A549 (cell line): ENCODE data around the gene SCRN1. TPM values are rescaled to one million over a fixed set of nuclear protein-coding genes. Genes with fewer than 3 reads are reported as not detected.

Source experiments
- ATAC-seq, 2 experiments: fragments of 200-7000 bp in 1 of 2; fragments of >200 bp in 1 of 2; cut with Nextera tagmentation in 1 of 2; cut with Tn5 transposase in 1 of 2; 3 replicates each; pipeline versions ENCODE4 v1.8.0 to v1.9.1; 2018 to 2020; ENCODE audit warnings: mild to moderate bottlenecking in 1 of 2, moderate library complexity in 1 of 2
- CTCF ChIA-PET: fragments of 300-600 bp; sonication (Branson Sonifier 250); formaldehyde crosslinking; extraction: SDS; loops from one replicate; lab custom pipeline; 2021; ENCODE audit warnings: antibody characterized with exemption, inconsistent platforms; lab: Yijun Ruan, JAX
- POLR2A ChIA-PET: fragments of 350-600 bp; formaldehyde crosslinking; extraction: SDS; loops from one replicate; lab custom pipeline; 2021; ENCODE audit warnings: antibody characterized with exemption, inconsistent platforms; lab: Yijun Ruan, JAX
- DNase-seq, 2 experiments: peaks; one replicate each; pipeline versions ENCODE4 v3.0.0 to v3.0.0-alpha.2; 2011 to 2016; ENCODE audit warnings: low read depth in 1 of 2, low spot score in 1 of 2
- FAIRE-seq: peaks from 2 replicates; lab custom pipeline; 2011; peaks lifted over from hg19 to GRCh38; lab: Jason Lieb, UNC
- H3K27ac ChIP-seq, 2 experiments: fragments of >200 bp; sonication (Bioruptor Twin); formaldehyde crosslinking; 3 replicates each; pipeline ENCODE4 v1.5.1; 2016 to 2017
- H3K4me1 ChIP-seq: fragments of >200 bp; sonication (Bioruptor Twin); formaldehyde crosslinking; 3 replicates; pipeline ENCODE4 v1.6.1; 2016
- H3K4me2 ChIP-seq: fragments of >200 bp; sonication (Bioruptor Twin); formaldehyde crosslinking; 3 replicates; pipeline ENCODE4 v1.6.1; 2016
- H3K4me3 ChIP-seq: fragments of >200 bp; sonication (Bioruptor Twin); formaldehyde crosslinking; 3 replicates; pipeline ENCODE4 v1.5.1; 2016
- H3K9me3 ChIP-seq: fragments of >200 bp; sonication (Bioruptor Twin); formaldehyde crosslinking; 3 replicates; pipeline ENCODE4 v1.6.1; 2016
- BHLHE40 ChIP-seq: IDR thresholded peaks from 2 replicates; pipeline ENCODE4 v1.6.1; 2012; ENCODE audit warnings: low read depth, low read length, inconsistent platforms
- CEBPB ChIP-seq, 2 experiments: fragments of >200 bp in 1 of 2; sonication (Bioruptor Twin) in 1 of 2; formaldehyde crosslinking in 1 of 2; IDR thresholded peaks; 2 replicates each; pipeline ENCODE4 v1.6.1; 2012 to 2016
- CHD4 ChIP-seq: fragments of 200-600 bp; sonication (generic); IDR thresholded peaks from 2 replicates; pipeline ENCODE4 v1.6.1; 2016; ENCODE audit warnings: antibody characterized with exemption, mild to moderate bottlenecking, borderline replicate concordance
- FOSL2 ChIP-seq, 2 experiments: fragments of 450-650 bp in 1 of 2; fragments of >200 bp in 1 of 2; sonication (Bioruptor Twin) in 1 of 2; formaldehyde crosslinking; IDR thresholded peaks; 2 replicates each; pipeline versions ENCODE4 v1.5.0 to v1.6.1; 2016 to 2020; ENCODE audit warnings: mild to moderate bottlenecking in 1 of 2, moderate library complexity in 1 of 2
- KDM1A ChIP-seq: fragments of 200-600 bp; sonication (generic); IDR thresholded peaks from 2 replicates; pipeline ENCODE4 v1.6.1; 2016; ENCODE audit warnings: low read depth, mild to moderate bottlenecking
- MYC ChIP-seq: IDR thresholded peaks from 2 replicates; pipeline ENCODE4 v1.6.1; 2012; ENCODE audit warnings: mild to moderate bottlenecking, inconsistent platforms, low read length, improper control_type of control experiment, borderline replicate concordance
- USF2 ChIP-seq: fragments of 450-650 bp; IDR thresholded peaks from 2 replicates; pipeline ENCODE4 v1.6.1; 2014; ENCODE audit warnings: antibody characterized with exemption
- WGBS: methylation state at CpG from one replicate; pipeline ENCODE4 v1.1.6; 2017; ENCODE audit errors: missing lambda C conversion rate; 5-methylcytosine and 5-hydroxymethylcytosine counted together
- polyA plus RNA-seq, 4 experiments: library from polyadenylated mRNA; depleted of rRNA in 3 of 4; stranded (reverse); fragments of >200 nt; fragmentation: RNase III in 1 of 4; extraction: RNeasy Plus Mini Kit Qiagen cat#74134 plus additional on column Dnase treatment in 1 of 4; gene quantifications; 2 replicates in 3 of 4; 3 replicates in 1 of 4; pipeline ENCODE4 v1.2.3, GENCODE V29; 2011 to 2017
- small RNA-seq, 6 experiments: library from RNA; depleted of rRNA; stranded (forward); fragments of <200 nt; gene quantifications; one replicate each; pipeline ENCODE3, GENCODE V24; 2012

SCRN1 gene
- polyA plus RNA-seq, 2 of the 4 experiments (the other 2 are of a cell fraction): 49.7 to 88.9 TPM

GRCh38 chr7:29873644-29874294 is 115.8 kb downstream of the SCRN1 start:
- Histone ChIP-seq H3K4me2 (no peak overlapping the region), H3K9me3 (no peaks in the 10 kb centered on the region), H3K4me3 (no peak overlapping the region), H3K4me1 (no peaks in the 10 kb centered on the region; the same call in 2 of the 3 replicates), H3K27ac (no peak overlapping the region)
- no peak for FAIRE-seq
- POLR2A ChIA-PET: no interaction called here
- no peak for DNase-seq
- no peak for ATAC-seq
- WGBS: 75% methylated on average over 4 of the region's 4 CpGs
- no peak for TF ChIP-seq BHLHE40
- TF ChIP-seq FOSL2 (IDR thresholded peaks at IDR 0.05): no peak
- no peak for TF ChIP-seq FOSL2 (CRISPR knock-in tag; IDR thresholded peaks at IDR 0.05)
- no peak for TF ChIP-seq CHD4
- no peak for TF ChIP-seq KDM1A
- no peak for TF ChIP-seq CEBPB (IDR thresholded peaks at IDR 0.05)
- no peak for TF ChIP-seq USF2
- TF ChIP-seq MYC: no peak
- CTCF ChIA-PET: interaction anchor here (0.7 to 2.4 kb wide), 8 partner anchors 9 to 238 kb away, joined by 3 to 13 read pairs (median 4); no protein-coding TSS in a partner anchor

GRCh38 chr7:29871787-29872398 is 117.7 kb downstream of the SCRN1 start:
- FAIRE-seq (no peak), DNase-seq (peak in 1 of 2 experiments; percentile 17)
- 61% methylated on average over 5 of the region's 5 CpGs for WGBS
- ChIA-PET POLR2A (interaction anchor here (0.6 kb wide), 1 partner anchor 187 kb away, joined by 4 read pairs; no protein-coding TSS in a partner anchor), CTCF (interaction anchor here (0.8 to 2.4 kb wide), 6 partner anchors 18 to 479 kb away, joined by 3 to 13 read pairs (median 3); no protein-coding TSS in a partner anchor)
- H3K27ac ChIP-seq: no peak overlapping the region
- H3K4me1 ChIP-seq: no peaks in the 10 kb centered on the region; the same call in 2 of the 3 replicates
- H3K4me3 ChIP-seq: peak overlapping the region; percentile 36; the same call in 2 of the 3 replicates
- H3K9me3 ChIP-seq: no peaks in the 10 kb centered on the region
- peak overlapping the region; percentile 69 for H3K4me2 ChIP-seq
- TF ChIP-seq CEBPB (IDR thresholded peaks at IDR 0.05) (0 out of 4 replicates have a peak, but pooled peaks of 1 of the 2 experiments have one; percentile 12), CHD4 (no peak)
- TF ChIP-seq, all 56 proteins: peak for 1
- ATAC-seq: no peak

Small RNAs within 50 kb of the gene (small RNA-seq; reads per million reads assigned to genes)
- 0 to 0.29 (median 0) reads per million in 6 experiments for gene RF01210

Other genes with a start within 250 kb of the SCRN1 start
- 0.10 and 0.19 TPM in 2 replicates for gene WIPF3, start 183.3 kb downstream of the SCRN1 start, polyA plus RNA-seq (2011; rRNA removed)
- 0.30 to 0.42 TPM (median 0.36 TPM) in 3 replicates for gene WIPF3, start 183.3 kb downstream of the SCRN1 start, polyA plus RNA-seq (2017; fragmentation: RNase III; extraction: RNeasy Plus Mini Kit Qiagen cat#74134 plus additional on column Dnase treatment)
- 17.7 and 22.8 TPM in 2 replicates for gene FKBP14, start 36.9 kb upstream of the SCRN1 start, polyA plus RNA-seq (2011; rRNA removed)
- 10.6 to 11.1 TPM (median 10.7 TPM) in 3 replicates for gene FKBP14, start 36.9 kb upstream of the SCRN1 start, polyA plus RNA-seq (2017; fragmentation: RNase III; extraction: RNeasy Plus Mini Kit Qiagen cat#74134 plus additional on column Dnase treatment)
- 10.6 and 10.9 TPM in 2 replicates for gene PLEKHA8, start 38.6 kb upstream of the SCRN1 start, polyA plus RNA-seq (2011; rRNA removed)
- 5.9 to 6.6 TPM (median 6.2 TPM) in 3 replicates for gene PLEKHA8, start 38.6 kb upstream of the SCRN1 start, polyA plus RNA-seq (2017; fragmentation: RNase III; extraction: RNeasy Plus Mini Kit Qiagen cat#74134 plus additional on column Dnase treatment)
- 2.5 and 2.7 TPM in 2 replicates for gene MTURN, start 145.2 kb upstream of the SCRN1 start, polyA plus RNA-seq (2011; rRNA removed)
- gene MTURN, start 145.2 kb upstream of the SCRN1 start, polyA plus RNA-seq (2017; fragmentation: RNase III; extraction: RNeasy Plus Mini Kit Qiagen cat#74134 plus additional on column Dnase treatment): 2.2 to 2.4 TPM (median 2.3 TPM) in 3 replicates